Stimulated activated CD8-positive, alpha-beta memory T cell treated with anti-CD3 and anti-CD28 coated beads, Interleukin-2, amount 100 ng/mL, for 1 hour (primary cell): ENCODE data around the gene CTPS2.
A peak's percentile ranks its signal among the peaks of the same experiment; 100 is the strongest.
"Not testable (repeated sequence)": the region's sequence is repeated elsewhere in the genome, so short reads cannot be mapped to it uniquely, and the experiment has no call there.

Experiments
- DNase-seq, 2 donors: peaks; one replicate each; pipeline ENCODE4 v3.0.0-alpha.2; 2020; ENCODE audit warnings: low read depth in 2 of 2

Gene CTPS2, protein sequence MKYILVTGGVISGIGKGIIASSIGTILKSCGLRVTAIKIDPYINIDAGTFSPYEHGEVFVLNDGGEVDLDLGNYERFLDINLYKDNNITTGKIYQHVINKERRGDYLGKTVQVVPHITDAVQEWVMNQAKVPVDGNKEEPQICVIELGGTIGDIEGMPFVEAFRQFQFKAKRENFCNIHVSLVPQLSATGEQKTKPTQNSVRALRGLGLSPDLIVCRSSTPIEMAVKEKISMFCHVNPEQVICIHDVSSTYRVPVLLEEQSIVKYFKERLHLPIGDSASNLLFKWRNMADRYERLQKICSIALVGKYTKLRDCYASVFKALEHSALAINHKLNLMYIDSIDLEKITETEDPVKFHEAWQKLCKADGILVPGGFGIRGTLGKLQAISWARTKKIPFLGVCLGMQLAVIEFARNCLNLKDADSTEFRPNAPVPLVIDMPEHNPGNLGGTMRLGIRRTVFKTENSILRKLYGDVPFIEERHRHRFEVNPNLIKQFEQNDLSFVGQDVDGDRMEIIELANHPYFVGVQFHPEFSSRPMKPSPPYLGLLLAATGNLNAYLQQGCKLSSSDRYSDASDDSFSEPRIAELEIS

DNA sequence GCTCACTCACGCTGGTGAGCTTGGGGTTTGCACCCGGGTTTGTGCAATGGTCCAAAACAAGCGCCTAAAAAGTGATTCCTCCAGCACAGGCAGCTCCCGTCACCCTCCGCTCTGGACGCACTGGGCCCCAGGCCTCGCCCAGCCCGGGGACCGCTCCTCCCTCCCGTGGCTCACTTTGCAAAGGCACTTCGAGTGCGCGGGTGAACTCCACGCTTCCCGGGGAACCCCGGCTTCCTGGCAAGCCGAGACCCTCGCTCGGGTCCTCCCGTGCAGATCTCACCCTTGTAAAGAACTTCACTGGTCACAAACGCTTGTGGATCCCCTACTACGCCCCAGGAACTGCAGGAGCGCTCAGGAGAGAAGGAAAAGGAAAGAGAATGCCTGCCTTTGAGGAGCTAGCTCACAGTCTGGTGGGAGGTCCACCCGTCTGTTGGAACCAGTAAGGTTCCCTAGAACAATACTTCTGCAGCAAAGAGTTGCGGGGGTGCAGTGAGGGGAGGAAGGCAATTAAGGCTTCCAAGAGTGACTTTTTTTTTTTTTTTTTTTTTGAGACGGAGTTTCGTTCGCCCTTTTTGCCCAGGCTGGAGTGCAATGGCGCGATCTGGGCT is at the start of gene CTPS2:
TSS of gene CTPS2 (minus strand) at position 122 of the 608 bp plus-strand sequence. CDS start 9,767 bp downstream, outside the sequence.
- DNase-seq = no peak

DNA sequence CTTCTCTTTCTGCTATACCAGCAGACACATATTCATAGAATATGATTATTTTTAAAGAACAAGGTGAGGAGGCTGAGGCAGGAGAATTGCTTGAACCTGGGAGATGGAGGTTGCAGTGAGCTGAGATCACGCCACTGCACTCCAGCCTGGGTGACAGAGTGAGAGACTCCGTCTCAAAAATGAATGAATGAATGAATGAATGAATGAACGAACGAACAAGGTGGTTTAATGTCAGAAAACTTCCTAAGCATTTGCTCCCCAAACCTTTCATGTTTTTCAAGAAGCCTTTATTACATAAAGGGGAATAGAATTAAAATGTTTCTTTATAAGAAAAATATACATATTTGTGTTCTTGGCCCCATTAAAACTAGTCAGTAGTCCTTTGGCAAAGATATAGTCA is 49.0 kb upstream of the CTPS2 start:
- DNase-seq = not testable (repeated sequence)

DNA sequence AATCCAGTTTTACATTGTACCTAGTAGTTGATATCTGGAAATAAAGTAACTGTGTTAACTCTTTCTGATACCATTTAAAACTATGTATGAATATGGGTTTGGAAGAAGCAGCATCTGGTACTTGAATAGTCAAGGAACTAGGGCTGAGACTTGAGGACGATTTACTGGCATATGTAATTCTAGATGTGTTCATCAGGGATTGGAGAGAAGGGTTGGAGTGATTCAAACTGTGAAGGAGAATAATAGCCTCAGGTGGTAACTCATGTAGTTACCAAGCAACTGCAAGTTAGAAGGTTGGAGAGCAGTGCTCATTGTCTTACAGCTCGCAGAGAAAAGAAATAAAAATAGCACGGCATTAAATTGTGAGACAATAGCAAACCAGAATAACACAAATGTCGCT is 44.3 kb upstream of the CTPS2 start:
- no peak for DNase-seq

DNA sequence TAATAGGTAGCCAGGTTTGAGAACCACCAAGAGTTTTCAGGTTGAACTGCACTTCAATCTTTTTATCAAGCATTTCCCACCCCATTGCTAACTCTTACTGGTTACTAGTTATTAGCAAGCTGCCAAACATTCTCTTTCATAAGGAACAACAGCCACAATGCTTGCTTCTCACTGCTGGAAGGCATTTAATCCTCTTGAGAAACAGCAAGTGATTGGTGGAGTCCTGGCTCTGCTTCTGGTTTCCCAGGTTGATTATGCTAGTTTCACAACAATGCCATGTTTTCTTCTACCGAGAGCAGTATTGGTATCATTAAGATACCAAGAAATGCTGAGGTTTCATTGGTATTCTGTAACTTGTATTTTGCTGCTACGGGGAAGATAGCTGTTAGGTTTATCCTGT is 41.5 kb upstream of the CTPS2 start:
- no peak for DNase-seq

DNA sequence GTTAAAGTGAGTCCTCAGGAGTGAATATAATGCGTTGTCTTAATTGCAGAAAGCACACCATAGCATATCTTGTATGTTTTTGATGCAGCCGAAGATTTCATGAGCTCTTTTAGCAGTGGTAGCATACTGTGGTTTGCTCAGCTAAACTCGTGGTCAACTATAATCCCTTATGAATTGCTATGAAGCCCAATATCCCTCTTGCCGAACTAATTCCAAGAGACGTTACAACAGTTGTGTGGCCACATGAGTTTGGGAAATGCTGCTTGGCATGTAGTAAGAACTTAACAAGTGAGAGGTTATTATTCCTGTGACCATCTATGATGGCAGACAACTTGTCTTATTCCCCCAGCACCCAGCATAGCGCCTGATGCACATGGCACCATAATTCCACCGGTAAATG is 37.7 kb upstream of the CTPS2 start:
- no peak for DNase-seq

DNA sequence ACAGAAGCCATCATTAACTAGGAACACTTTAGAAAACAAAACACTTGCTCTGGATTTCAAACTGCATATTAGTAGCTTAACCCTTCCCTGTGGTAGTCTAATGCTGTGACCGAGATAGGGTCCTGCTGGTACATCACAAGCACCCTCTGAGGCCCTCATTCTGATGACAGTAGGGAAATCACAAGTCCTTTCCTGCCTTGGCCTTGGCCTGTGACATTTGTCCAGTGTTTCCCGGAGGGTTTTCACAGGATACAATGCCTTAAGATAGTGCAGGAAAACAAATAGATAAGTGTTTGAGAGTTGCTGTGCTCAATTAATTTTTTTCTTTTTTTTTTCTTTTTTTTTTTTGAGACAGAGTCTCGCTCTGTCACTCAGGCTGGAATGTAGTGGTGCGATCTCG is 36.0 kb upstream of the CTPS2 start:
- no peak for DNase-seq

DNA sequence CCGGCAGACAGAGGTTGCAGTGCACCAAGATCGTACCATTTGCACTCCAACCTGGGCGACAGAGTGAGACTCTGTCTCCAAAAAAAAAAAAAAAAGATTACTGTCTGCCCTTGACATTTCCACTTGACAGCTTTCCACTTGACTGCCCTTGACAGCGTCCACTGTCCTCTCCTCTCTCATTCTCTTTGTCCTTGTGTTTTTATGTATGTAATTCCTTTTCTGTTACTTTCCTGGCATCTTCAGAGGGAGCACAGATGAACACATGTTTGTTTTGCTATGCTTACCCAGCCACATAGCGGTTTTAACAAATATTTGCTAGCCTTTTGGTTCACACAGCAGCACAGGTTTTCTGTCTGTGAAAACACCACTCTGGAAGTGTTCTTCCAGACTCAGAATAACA is 33.2 kb upstream of the CTPS2 start:
- no peak for DNase-seq

DNA sequence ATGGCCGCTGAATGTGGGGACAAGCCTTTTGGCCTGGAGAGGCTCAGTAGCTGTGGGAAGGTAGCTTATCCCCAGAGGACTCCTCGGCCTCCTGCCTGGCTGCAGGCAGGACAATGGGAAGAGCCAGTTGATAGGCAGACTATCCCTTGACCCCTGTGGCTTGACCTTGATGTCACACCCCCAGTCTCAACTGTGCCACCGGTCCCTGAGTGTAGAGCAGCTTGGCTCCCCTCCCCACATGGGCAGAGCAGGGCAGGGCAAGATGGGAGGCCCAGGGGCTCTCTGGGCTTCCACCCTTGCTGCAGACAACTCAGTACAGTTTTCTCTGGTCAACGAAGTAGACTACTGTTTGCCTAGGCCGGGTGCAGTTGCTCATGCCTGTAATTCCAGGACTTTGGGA is 32.6 kb upstream of the CTPS2 start:
- DNase-seq = no peak

DNA sequence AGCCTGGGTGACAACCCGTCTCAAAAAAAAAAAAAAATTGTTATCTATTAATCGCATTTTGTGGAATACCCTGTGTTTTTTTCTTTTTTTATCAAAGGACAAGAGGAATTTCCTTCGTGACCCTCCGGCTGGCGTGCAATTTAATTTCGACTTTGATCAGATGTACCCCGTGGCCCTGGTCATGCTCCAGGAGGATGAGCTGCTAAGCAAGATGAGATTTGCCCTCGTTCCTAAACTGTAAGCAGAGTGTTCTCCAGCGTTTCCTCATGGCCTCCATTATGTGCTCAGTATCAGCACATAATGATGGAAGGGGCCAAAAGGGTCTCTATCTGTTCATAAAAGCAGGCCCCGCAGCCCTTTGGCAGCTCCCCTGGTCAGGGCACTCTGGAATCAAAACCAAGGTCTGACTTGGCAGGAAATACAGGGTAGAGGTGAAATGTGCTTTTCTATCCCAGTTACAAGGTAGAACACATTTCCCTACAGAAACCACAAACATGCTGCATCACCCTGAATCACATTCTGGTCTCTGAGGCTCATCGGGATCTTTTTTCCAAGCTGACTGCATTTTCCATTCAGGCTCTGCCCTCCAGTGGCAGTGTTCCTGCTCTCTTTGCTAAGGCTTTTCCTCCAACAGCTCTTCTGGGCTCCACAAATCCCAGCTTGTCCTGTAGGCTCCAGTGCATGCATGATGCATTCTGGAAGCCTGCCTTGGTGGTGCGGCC is 31.3 kb upstream of the CTPS2 start:
- no peak for DNase-seq

DNA sequence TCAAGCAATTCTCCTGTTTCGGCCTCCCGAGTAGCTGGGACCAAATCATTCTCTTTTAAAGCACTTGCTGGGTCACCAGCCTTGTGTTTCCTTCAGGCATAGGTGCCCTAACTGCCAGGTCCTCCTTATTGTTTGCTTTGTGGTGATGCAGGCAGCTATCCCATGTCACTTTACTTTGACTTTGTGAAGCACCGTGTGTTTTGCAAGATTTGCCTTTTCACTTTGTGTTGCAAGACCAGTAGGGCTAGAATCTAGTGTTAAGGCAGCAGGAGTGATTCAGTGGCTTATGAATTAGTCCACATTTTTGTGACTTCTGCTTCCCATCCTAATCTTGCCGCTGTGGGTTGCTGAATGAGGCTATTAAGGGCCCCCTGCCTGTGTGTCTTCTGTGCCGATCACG is 27.1 kb upstream of the CTPS2 start:
- no peak for DNase-seq

DNA sequence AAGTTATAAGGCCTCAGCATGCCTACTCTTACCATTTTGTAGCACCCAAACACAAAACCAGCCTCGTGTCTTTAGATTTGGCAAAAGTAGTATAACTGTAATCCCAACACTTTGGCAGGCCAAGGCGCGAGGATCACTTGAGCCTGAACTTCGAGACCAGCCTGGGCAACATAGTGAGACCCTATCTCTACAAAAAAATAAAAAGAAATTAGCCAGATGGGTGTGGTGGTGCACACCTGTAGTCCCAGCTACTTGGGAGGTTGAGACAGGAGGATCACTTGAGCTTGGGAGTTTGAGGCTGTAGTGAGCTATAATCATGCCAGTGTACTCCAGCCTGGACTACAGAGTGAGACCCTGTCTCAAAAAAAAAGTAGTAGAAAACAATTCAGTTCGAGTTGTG is 24.6 kb upstream of the CTPS2 start:
- DNase-seq = no peak

DNA sequence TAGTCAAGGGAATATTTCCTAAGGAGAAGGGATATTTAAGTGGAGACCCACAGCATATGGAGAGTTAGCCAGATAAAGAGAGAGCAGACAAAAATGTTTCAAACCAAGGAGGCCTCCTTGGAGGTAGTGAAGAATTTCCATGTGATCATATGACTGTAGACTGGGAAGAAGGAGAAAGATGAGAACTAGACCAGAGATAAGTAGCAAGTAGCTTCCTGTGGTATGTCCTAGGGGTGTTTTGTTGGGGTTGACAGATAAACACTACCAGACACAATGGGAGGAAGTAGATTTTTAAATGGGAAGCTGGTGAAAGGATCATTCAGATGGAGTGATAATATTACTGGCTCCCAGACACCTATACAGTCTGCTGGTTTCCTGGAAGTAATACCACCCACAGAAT is 20.5 kb upstream of the CTPS2 start:
- no peak for DNase-seq

DNA sequence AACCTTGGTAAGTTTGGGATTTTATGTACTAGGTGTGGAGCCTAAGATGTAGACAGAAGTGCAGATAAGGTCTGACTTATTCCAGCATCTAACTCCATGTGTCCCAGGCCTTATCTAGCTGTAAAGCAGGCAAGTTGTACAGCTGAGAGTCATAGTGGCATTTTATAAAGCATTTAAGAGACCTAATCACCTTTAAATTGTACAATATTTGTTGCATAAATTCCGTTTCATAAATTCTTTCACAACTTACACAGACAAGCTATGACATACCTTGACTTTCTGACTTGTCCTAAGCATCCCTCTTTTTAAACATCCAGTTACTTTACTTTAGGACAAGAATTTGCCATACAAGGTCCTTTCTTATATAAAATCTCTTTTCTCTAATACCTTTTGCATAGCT is 18.0 kb upstream of the CTPS2 start:
- DNase-seq = no peak

DNA sequence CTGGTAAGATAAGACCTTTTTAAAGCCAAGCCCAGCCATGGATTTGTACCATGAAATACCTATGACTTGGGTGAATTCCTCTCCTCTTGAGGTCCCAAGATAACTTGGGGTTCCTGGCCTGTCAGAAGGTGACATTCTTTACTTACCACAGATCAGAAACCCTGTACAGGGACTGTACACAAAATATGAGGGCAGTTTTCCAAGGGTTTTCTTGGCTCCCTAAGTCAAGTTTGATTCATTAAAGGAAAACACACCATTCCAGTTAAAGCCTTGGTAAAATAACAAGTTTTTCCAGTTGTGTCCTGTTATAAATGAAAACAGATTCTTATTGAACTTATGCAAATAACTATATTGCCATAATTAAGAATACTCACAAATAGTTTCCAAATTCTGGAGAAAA is 15.2 kb upstream of the CTPS2 start:
- no peak for DNase-seq

DNA sequence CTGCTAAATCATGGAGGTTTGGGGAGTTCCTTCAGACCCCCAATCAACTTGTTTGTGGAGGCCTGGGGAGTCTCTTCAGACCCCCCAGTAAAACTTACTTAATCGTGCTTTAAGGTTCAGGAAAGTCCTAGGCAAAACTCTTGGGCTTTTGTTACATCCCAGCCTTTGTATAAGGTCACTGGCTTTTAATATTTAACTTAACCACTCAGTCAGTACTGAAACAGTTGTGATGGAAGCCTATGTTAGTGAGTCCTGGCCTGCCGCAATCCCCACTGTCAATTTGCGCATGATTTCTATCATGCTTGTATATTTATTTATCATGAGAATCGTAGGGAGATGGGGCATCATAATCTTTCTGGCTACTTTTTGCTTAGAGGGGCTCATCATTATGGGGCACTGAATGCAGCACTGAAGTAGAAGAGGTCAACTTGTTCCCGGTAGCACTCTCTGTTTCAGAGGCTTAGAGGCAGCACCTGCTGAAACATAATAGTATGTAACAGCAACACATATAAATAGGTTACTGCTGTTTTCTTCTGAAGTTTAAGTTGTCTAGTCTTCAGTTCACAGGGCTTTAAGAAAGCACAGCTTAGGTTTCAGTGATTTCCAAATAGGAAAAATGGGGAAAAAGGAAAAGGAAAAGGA is 14.0 kb upstream of the CTPS2 start:
- not testable (repeated sequence) for DNase-seq

DNA sequence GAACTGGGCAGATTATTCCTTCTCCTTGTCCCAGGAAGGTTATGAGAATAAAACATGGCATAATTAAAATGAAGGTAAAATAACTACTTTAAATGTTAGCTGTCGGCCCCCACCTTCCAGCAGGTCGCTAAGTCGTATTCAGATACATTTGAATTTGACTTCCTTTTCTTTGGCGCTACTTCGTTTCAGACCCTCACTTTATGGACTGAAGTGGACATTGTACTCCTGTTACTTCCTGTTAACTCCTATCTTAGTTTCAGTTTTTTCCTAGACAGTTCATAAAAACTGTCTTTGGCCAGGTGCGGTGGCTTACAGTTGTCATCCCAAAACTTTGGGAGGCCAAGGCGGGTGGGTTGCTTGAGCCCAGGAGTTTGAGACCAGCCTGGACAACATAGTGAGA is 12.6 kb upstream of the CTPS2 start:
- DNase-seq = no peak

DNA sequence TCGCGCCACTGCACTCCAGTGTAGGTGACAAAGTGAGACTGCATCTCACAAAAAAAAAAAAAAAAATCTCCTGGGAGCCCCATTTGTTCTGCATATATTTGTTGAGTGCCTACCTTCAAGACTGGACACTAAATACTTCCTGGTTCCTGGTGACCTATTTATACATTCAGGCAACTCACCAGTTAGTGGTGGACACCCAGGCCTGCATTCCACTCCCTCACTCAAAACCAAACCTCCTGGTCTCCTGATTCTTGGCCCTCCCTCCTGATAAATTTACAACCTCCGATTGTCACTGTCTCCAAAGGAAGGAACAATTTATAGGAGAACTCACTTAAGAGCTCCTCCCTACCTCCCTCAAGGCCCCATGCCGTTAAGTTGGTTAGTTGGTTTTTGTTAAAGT is 10.0 kb upstream of the CTPS2 start:
- DNase-seq = no peak

DNA sequence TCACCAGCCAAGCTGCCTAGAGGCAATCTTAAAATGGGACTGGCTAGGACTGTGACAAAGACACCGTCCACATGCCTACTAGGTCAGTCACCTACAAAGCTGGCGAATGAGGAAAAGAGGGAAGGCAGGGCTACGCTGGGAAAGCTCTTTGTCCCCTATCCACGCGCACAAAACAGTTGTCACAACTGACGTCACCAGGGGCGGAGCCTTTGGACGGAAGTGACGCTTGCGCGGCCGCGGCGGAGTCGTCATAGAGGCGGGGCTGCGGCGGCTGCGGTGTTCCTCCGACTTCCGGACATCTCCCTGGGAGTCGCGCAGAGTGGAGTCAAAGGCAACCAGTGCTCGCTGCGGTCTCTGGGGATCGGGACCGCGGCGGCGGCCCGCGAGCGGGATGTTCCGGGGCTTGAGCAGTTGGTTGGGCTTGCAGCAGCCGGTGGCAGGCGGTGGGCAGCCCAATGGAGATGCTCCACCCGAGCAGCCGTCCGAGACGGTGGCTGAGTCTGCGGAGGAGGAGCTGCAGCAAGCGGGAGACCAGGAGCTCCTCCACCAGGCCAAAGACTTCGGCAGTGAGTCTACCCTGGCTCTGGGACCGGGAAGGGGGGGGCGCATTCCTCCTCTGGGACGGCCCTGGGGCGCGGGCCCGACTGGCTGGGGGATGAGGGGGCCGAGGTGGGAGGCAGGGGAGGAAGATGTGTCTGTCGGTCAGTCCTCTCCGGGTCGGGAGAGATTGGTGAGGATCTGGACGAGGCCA is 7.0 kb upstream of the CTPS2 start, which contains the start of gene SYAP1:
TSS of gene SYAP1 (plus strand) at position 279 of the 751 bp plus-strand sequence. CDS start at position 392, 113 bp downstream.
- peak; percentile 84 to 96 for DNase-seq

DNA sequence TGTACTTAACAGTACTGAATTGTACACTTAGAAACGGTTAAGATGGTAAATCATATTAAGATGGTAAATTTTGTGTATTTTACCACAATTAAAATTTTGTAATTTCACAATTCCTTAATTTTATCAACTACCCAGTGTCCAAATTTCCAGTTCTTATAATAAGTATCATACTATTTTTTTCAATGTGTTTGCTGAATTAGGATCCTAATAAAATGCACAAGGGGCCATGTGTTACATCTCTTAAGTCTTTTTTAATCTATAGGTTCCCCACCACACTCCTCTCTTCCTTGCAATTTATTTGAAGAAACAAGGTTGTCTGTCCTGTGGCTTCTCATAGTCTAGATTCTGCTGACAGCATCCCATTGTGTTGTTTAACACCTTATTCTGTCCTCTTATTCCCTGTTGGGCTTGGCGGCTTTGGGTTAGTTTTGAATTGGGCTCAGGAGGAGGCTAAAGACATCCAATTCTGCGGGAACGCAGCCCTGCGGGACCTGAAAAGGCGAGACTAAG is 6.4 kb upstream of the CTPS2 start:
- DNase-seq = no peak

DNA sequence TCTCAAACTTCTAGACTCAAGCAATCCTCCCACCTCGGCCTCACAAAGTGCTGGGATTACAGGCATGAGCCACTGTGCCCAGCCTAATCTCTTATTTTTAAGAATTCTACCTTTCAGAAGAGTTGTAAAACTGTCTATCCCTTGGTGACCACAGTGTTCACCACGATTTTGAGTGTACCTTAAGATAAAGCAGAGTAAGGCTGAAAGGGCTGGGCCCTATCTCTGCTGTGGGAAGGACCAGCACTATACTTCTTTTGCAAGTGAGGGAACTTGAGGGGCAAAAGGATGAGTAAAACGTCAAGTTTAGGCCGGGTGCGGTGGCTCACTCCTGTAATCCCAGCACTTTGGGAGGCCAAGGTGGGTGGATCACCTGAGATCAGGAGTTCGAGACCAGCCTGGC is 4.0 kb upstream of the CTPS2 start:
- DNase-seq = not testable (repeated sequence)

DNA sequence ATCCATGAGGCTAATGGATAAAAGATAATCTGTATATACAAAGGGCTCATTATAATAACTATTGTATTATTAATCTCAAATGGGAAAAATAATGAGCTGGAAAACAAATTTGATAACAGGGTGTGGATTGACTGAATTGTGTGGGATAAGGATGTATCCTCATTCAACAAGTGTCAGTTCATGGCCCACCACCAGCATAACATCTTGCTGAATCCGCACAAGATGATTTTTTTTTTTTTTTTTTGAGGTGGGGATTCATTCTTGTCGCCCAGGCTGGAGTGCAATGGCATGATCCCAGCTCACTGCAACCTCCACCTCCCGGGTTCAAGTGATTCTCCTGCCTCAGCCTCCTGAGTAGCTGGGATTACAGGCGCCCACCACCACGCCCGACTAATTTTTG is 3.2 kb upstream of the CTPS2 start:
- not testable (repeated sequence) for DNase-seq
